T-cell (primary cell): ENCODE results near the gene HK1. TPM values are rescaled to one million over a fixed set of nuclear protein-coding genes. Genes with fewer than 3 reads are reported as not detected.
"Not testable (repeated sequence)": the region's sequence is repeated elsewhere in the genome, so short reads cannot be mapped to it uniquely, and the experiment has no call there.

Source experiments
- ATAC-seq, 4 experiments: fragments of 200-7000 bp in 3 of 4; fragments of 150-1000 bp in 1 of 4; cut with Tn5 transposase; replicated peaks in 1 of 4; 1 replicate in 3 of 4; 2 replicates in 1 of 4; pipeline ENCODE4 v1.10.0; 2021; ENCODE audit warnings: moderate library complexity in 3 of 4, mild to moderate bottlenecking in 2 of 4, moderate number of reproducible peaks in 1 of 4
- CTCF ChIA-PET, 2 donors: fragments of 300-600 bp; sonication (Branson Sonifier 250); formaldehyde crosslinking; loops; one replicate each; lab custom pipeline; 2022; ENCODE audit warnings: antibody characterized with exemption in 2 of 2; lab: Charles Lee
- POLR2A ChIA-PET, 2 donors: fragments of 300-600 bp; sonication (Branson Sonifier 250); formaldehyde crosslinking; loops; one replicate each; lab custom pipeline; 2022; ENCODE audit warnings: antibody characterized with exemption in 2 of 2; lab: Charles Lee
- DNase-seq, 35 experiments: peaks; one replicate each; pipeline versions ENCODE4 v3.0.0 to v3.0.0-alpha.2; 2013 to 2023
- H3K27ac ChIP-seq: one replicate; pipeline ENCODE4 v1.5.1; 2013; ENCODE audit warnings: low read length
- H3K27me3 ChIP-seq, 2 experiments: replicated peaks in 1 of 2; 1 replicate in 1 of 2; 2 replicates in 1 of 2; pipeline versions ENCODE4 v1.6.1 to v1.7.0; 2013; ENCODE audit warnings: low read length in 1 of 2, mixed read lengths in 1 of 2; ENCODE audit not compliant: control insufficient read depth in 2 of 2, insufficient read depth in 2 of 2; ENCODE audit errors: extremely low read depth in 1 of 2
- H3K36me3 ChIP-seq, 2 donors: 1 replicate in 1 of 2; 2 replicates in 1 of 2; pipeline versions ENCODE4 v1.6.1 to v1.7.0; 2013; ENCODE audit warnings: low read length in 1 of 2; ENCODE audit not compliant: control insufficient read depth in 2 of 2, insufficient read depth in 1 of 2; ENCODE audit errors: extremely low read depth in 1 of 2
- H3K4me1 ChIP-seq, 2 experiments: 1 replicate in 1 of 2; 2 replicates in 1 of 2; pipeline versions ENCODE4 v1.6.1 to v1.7.0; 2013; ENCODE audit warnings: low read length in 2 of 2, mixed read lengths in 1 of 2; ENCODE audit not compliant: insufficient read depth in 2 of 2, control insufficient read depth in 1 of 2; ENCODE audit errors: extremely low read depth in 1 of 2
- H3K4me3 ChIP-seq, 2 donors: 1 replicate in 1 of 2; 2 replicates in 1 of 2; pipeline versions ENCODE4 v1.5.1 to v1.7.0; 2013; ENCODE audit warnings: mild to moderate bottlenecking in 2 of 2, low read length in 1 of 2, moderate library complexity in 1 of 2; ENCODE audit not compliant: control insufficient read depth in 1 of 2; ENCODE audit errors: extremely low read depth in 1 of 2
- H3K9me3 ChIP-seq: 2 replicates; pipeline ENCODE4 v1.7.0; 2013
- H3K27ac Mint-ChIP-seq, 2 donors: one replicate each; pipeline ENCODE4 v1.8.0; 2020 to 2021; ENCODE audit warnings: mild to moderate bottlenecking in 2 of 2, mixed read lengths in 2 of 2
- H3K27me3 Mint-ChIP-seq, 2 donors: one replicate each; pipeline ENCODE4 v1.8.0; 2021 to 2022; ENCODE audit warnings: mixed read lengths in 2 of 2
- H3K36me3 Mint-ChIP-seq: one replicate; pipeline ENCODE4 v1.8.0; 2021; ENCODE audit warnings: mixed read lengths
- H3K4me1 Mint-ChIP-seq, 3 donors: one replicate each; pipeline ENCODE4 v1.8.0; 2020 to 2022; ENCODE audit warnings: mixed read lengths in 3 of 3, mild to moderate bottlenecking in 1 of 3
- H3K4me3 Mint-ChIP-seq, 3 donors: one replicate each; pipeline ENCODE4 v1.8.0; 2020 to 2022; ENCODE audit warnings: mild to moderate bottlenecking in 3 of 3, mixed read lengths in 3 of 3, moderate library complexity in 3 of 3
- H3K9me3 Mint-ChIP-seq, 3 donors: one replicate each; pipeline ENCODE4 v1.8.0; 2020 to 2022; ENCODE audit warnings: mixed read lengths in 3 of 3
- WGBS: methylation state at CpG from one replicate; pipeline ENCODE4 v1.1.5; 2013; ENCODE audit warnings: missing lambda C conversion rate; ENCODE audit not compliant: insufficient coverage; 5-methylcytosine and 5-hydroxymethylcytosine counted together
- total RNA-seq, 35 experiments: library from RNA in 6 of 35; stranded (reverse) in 6 of 35; fragments of 120-200 nt in 1 of 35; gene quantifications; one replicate each; pipeline versions ENCODE4 v1.2.1 to v1.2.4 and lab custom pipeline; 2013 to 2026

HK1 gene
- total RNA-seq, 5 donors from 2014 or later (not counting 1 experiment from before 2014, with no cell fraction given) = 66.3 to 85.5 (median 83.6) TPM

- ATAC-seq = no peak
- H3K27me3 ChIP-seq = no peaks in the 10 kb centered on the region
- no peaks in the 10 kb centered on the region for H3K4me1 ChIP-seq
- H3K9me3 ChIP-seq = no peaks in the 10 kb centered on the region
- Mint-ChIP-seq H3K4me1 (no peaks in the 10 kb centered on the region), H3K27me3 (no peaks in the 10 kb centered on the region), H3K4me3 (no peak overlapping the region), H3K36me3 (peaks cover 8% of the 10 kb centered on the region), H3K27ac (no peak overlapping the region), H3K9me3 (no peaks in the 10 kb centered on the region)
- CTCF ChIA-PET = interaction anchor here in 1 of 2 donors (0.6 kb wide), 1 partner anchor 260 kb away, joined by 4 read pairs; no protein-coding TSS in a partner anchor
- 89% methylated on average over 17 of the region's 24 CpGs for WGBS
- POLR2A ChIA-PET = no interaction called here
- no peak for DNase-seq
- H3K27ac ChIP-seq = no peak overlapping the region
- H3K4me3 ChIP-seq = no peak overlapping the region
- peaks cover 5 to 6% of the 10 kb centered on the region in 2 donors for H3K36me3 ChIP-seq
Observed at GRCh38 chr10:69248117-69248730, 30.1 kb upstream of the HK1 start.

GRCh38 chr10:69250041-69250440 lies 28.3 kb upstream of the HK1 start:
- H3K36me3 Mint-ChIP-seq = peaks cover 11% of the 10 kb centered on the region
- Histone ChIP-seq H3K27ac (no peak overlapping the region), H3K9me3 (no peaks in the 10 kb centered on the region), H3K36me3 (peaks cover 3 to 6% of the 10 kb centered on the region in 2 donors), H3K4me1 (no peaks in the 10 kb centered on the region), H3K4me3 (no peak overlapping the region), H3K27me3 (no peaks in the 10 kb centered on the region)
- DNase-seq = no peak
- ChIA-PET CTCF (no interaction called here), POLR2A (no interaction called here)
- WGBS = 92% methylated on average over 10 of the region's 14 CpGs
- ATAC-seq = no peak
- H3K27ac Mint-ChIP-seq = no peak overlapping the region
- H3K9me3 Mint-ChIP-seq = no peaks in the 10 kb centered on the region
- H3K27me3 Mint-ChIP-seq = no peaks in the 10 kb centered on the region
- H3K4me3 Mint-ChIP-seq = no peak overlapping the region
- H3K4me1 Mint-ChIP-seq = no peaks in the 10 kb centered on the region

GRCh38 chr10:69251417-69251816 lies 26.9 kb upstream of the HK1 start:
- WGBS = no CpG with 5 or more reads among the region's 2 CpGs
- H3K9me3 ChIP-seq, H3K27ac Mint-ChIP-seq, H3K27me3 ChIP-seq, POLR2A ChIA-PET, H3K4me1 Mint-ChIP-seq, H3K36me3 ChIP-seq, CTCF ChIA-PET, H3K27ac ChIP-seq, H3K27me3 Mint-ChIP-seq, H3K9me3 Mint-ChIP-seq, H3K4me3 ChIP-seq, H3K4me3 Mint-ChIP-seq, DNase-seq, H3K4me1 ChIP-seq, ATAC-seq: not testable (repeated sequence)
- peaks cover 11% of the 10 kb centered on the region for H3K36me3 Mint-ChIP-seq

GRCh38 chr10:69253171-69253570 lies 25.1 kb upstream of the HK1 start:
- no peaks in the 10 kb centered on the region for H3K27me3 Mint-ChIP-seq
- H3K36me3 Mint-ChIP-seq = peaks cover 20% of the 10 kb centered on the region
- H3K27ac Mint-ChIP-seq = no peak overlapping the region
- H3K4me1 ChIP-seq = no peaks in the 10 kb centered on the region
- no peak overlapping the region for H3K27ac ChIP-seq
- ChIA-PET POLR2A (interaction anchor here in 1 of 2 donors (0.6 kb wide), 1 partner anchor 127 kb away, joined by 3 read pairs; no protein-coding TSS in a partner anchor), CTCF (no interaction called here)
- H3K4me3 ChIP-seq = no peak overlapping the region
- H3K27me3 ChIP-seq = no peaks in the 10 kb centered on the region
- no peaks in the 10 kb centered on the region for H3K9me3 ChIP-seq
- ATAC-seq = no peak
- no peaks in the 10 kb centered on the region for H3K9me3 Mint-ChIP-seq
- peaks cover 0 to 5% of the 10 kb centered on the region in 2 donors for H3K36me3 ChIP-seq
- WGBS = 91% methylated on average over 1 of the region's 3 CpGs
- no peaks in the 10 kb centered on the region for H3K4me1 Mint-ChIP-seq
- DNase-seq = no peak
- no peak overlapping the region for H3K4me3 Mint-ChIP-seq

GRCh38 chr10:69254877-69255276 lies 23.4 kb upstream of the HK1 start:
- Mint-ChIP-seq H3K27me3 (no peaks in the 10 kb centered on the region), H3K36me3 (peaks cover 25% of the 10 kb centered on the region), H3K4me3 (no peak overlapping the region), H3K9me3 (no peaks in the 10 kb centered on the region), H3K27ac (no peak overlapping the region), H3K4me1 (no peaks in the 10 kb centered on the region)
- H3K36me3 ChIP-seq = peaks cover 0 to 5% of the 10 kb centered on the region in 2 donors
- CTCF ChIA-PET = interaction anchor here in 1 of 2 donors (0.5 kb wide), 1 partner anchor 471 kb away, joined by 3 read pairs; no protein-coding TSS in a partner anchor
- 78% methylated on average over 3 of the region's 7 CpGs for WGBS
- no peaks in the 10 kb centered on the region for H3K27me3 ChIP-seq
- no peaks in the 10 kb centered on the region for H3K9me3 ChIP-seq
- POLR2A ChIA-PET = no interaction called here
- no peak for ATAC-seq
- no peak overlapping the region for H3K4me3 ChIP-seq
- no peak overlapping the region for H3K27ac ChIP-seq
- DNase-seq = no peak
- no peaks in the 10 kb centered on the region for H3K4me1 ChIP-seq

GRCh38 chr10:69259547-69260243 lies 18.6 kb upstream of the HK1 start:
- Histone ChIP-seq H3K36me3 (peaks cover 3 to 4% of the 10 kb centered on the region in 2 donors), H3K27ac (no peak overlapping the region), H3K4me3 (no peak overlapping the region), H3K9me3 (no peaks in the 10 kb centered on the region), H3K4me1 (no peaks in the 10 kb centered on the region), H3K27me3 (no peaks in the 10 kb centered on the region)
- 90% methylated on average over 1 of the region's 3 CpGs for whole genome bisulfite sequencing
- CTCF ChIA-PET = no interaction called here
- no peaks in the 10 kb centered on the region for H3K9me3 Mint-ChIP-seq
- no peak for DNase-seq
- no peak overlapping the region for H3K27ac Mint-ChIP-seq
- H3K36me3 Mint-ChIP-seq = peaks cover 14% of the 10 kb centered on the region
- peaks cover 0 to 7% (median 3%) of the 10 kb centered on the region in 3 donors for H3K4me1 Mint-ChIP-seq
- no peak overlapping the region for H3K4me3 Mint-ChIP-seq
- H3K27me3 Mint-ChIP-seq = no peaks in the 10 kb centered on the region
- POLR2A ChIA-PET = no interaction called here
- no peak for ATAC-seq
